Measurements from ENCODE around the gene BID.

The BID gene

DNA sequence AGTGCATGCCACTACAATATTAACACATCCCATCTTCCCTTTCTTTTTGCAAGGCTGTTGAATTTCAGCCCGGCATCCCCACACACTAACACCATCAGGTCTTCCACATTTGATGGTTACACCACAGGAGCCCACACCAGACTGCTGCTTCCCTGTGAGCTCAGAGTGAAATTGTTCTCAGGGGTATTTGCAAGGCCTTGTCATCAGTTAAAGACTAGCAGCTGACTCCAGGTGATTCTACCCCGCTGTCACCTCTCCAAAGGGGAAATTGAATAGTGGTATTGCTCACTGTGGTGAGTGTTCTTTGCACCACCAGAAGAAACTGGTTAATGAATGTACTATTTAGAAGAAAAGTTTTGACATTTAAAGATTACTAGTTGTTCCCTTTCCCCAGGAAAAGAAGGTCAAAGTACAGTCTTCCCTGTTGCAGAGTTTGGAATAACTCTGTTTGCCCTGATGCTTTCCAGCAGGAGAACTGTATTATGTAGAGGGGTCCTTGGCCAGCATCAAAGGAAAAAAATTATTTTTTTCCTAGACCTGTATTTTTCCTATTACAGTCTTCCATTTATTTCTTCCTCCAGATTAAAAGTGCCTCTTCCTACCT, 41.9 kb downstream of the BID start:
- no peak for DNase-seq

GRCh38 chr22:17729561-17729960, 44.7 kb downstream of the BID start:
- DNase-seq, result no peak

DNA sequence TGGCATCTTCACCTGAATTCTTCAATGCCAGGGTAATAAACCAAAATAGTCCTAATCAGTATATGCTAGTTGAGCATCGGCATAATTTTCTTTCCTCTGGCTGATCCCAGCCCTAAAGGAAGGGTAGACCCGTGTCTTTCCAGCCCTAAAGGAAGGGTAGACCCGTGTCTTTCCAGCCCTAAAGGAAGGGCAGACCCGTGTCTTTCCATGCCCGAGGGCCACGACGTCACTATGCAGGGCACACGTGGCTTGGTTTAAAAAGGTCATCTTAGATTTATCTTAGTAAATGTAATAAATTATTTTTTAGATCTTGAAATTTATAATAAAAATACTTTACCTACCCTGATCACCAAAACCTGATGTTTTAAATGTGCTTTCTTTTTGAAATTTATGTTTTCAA, 45.5 kb downstream of the BID start:
- no peak for DNase-seq

DNA sequence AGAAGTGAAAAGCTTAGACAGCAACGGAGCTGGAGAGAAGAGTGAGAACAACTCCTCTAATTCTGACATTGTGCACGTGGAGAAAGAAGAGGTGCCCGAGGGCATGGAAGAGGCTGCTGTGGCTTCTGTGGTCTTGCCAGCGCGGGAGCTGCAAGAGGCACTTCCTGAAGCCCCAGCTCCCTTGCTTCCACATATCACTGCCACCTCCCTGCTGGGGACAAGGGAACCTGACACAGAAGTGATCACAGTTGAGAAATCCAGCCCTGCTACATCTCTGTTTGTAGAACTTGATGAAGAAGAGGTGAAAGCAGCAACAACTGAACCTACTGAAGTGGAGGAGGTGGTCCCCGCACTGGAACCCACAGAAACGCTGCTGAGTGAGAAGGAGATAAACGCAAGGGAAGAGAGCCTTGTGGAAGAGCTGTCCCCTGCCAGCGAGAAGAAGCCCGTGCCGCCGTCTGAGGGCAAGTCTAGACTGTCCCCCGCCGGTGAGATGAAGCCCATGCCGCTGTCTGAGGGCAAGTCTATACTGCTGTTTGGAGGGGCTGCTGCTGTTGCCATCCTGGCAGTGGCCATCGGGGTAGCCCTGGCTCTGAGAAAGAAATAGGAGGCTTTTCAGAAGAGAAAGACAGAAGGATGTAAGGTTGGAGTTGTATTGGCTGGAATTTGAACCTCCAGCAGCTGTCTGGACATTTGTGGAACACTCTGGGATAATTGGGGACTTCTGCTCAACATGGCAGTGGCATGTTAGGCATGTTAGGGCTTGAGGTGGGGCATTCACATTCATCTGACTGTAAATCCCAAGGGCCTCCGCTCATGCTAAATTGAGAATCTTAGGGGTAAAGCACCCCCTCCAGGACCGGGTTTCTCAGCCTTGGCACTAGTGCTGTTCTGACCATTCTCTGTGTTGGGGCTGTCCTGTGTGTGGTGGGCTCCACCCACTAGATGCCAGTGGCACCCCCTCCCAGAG, 47.1 kb downstream of the BID start:
- DNase-seq, result peak; percentile 48 to 53

GRCh38 chr22:17726006-17726927, 48.0 kb downstream of the BID start:
- no peak for DNase-seq

GRCh38 chr22:17725500-17725796, 48.8 kb downstream of the BID start:
- no peak for DNase-seq

DNA sequence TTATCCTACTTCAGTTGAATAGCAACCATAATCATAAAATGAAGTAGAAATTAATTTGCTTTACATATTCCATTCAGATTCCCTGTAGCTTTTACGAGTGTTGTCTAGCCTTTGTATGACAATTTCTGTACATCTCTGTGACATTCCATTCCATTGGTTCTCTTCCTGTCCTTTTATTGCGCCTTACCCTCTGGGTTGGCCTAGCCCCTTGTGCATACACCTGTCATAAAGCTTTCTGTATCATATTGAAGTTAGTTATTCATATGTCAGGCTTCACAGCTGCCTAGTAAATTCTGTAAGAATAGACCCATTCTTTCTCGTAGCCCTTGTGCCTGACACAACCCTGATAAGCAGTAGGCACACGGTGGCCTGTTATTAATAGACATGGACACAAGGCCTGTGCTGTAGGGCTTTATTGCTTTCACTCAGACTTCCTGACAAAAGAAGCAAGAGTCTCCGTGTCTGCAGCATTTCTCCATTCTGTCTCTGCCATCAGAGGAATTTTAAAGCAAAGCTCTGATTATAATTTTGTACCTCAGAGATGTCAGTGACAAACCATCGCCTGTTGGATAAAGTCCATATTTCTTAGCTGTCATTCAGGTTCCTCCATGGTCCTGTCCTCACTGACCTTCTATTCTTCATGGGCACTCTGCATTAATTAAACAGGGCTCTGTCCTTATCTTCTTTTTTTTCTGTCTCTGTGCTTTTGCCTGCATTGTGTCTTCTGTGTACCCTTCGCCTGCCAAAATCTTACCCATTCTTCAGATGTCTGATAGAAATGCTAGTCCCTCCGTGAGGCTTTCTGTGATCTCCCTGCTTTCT, 49.4 kb downstream of the BID start:
- no peak for DNase-seq

DNA sequence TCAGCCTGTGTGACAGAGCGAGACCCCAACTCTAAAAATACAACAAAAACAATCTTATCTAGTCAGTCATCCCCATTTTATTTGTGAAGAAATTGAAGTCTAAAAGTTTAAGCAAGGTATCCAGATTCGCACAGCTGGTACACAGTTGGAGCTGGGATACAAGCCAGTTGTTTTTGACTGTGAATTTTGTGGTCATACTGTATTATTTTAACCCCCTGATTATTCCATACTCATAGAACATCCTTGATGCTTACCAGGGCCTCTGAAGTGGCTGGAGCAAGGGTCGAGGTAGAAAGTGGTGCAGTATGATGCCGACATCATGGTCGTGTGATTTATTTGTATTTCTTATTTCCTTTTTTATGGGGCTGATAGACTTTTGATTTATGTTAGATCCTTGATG, 50.0 kb downstream of the BID start:
- no peak for DNase-seq

DNA sequence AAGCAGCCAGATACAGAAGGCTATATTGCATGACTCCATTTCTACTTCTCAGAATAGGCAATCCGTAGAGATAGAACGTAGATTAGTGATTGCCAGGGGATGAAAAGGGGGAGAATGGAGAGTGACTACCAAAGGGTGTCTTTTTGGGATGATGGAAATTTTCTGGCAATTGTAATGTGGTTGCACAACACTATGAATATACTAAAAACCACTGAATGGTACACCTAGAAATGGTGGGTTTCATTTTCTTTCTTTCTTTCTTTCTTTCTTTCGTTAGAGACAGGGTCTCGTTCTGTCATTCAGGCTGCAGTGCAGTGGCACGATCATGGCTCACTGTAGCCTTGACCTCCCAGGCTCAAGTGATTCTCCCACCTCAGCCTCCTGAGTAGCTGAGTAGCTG, 54.4 kb downstream of the BID start:
- DNase-seq, result no peak

- no peak for DNase-seq
These were observed 56.6 kb downstream of the BID start for GRCh38 chr22:17717708-17718107.

DNA sequence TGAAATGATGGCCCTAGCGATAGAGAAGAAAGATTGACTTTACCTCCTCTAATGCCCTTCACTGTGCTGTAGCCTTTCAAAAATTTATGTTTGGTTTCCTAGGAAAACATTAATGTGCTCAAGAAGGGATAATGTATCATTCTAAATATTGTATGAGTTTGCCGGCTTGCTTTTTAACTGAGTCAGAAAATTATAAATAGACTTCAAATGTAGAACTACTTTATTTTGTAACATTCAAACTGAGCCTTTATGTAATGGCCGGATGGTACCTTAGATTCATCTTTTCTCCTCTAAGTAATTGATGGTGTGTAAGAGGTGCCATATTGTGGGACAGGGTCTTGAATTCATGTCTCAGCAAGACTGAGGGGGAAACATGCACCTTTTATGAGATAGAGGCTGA, 57.7 kb downstream of the BID start:
- DNase-seq, result no peak

DNA sequence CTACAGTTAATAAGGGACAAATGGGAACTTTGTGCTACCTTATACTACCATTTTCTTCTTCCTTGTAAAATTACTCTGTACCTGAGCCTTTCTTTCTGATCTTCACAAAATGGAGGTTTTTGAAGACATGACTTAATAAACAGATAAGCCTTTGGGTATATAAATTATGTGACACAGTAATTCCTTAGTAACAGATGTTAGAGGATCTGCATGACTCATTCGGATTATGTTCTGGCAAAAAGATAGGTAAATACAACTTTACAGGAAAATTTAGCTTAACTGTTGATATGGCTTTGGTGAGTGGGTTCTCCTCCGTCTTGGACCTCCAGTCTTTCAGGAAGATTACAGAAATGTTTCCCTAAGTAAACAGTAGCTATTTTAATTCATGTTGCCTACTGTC, 61.8 kb downstream of the BID start:
- DNase-seq, result no peak

GRCh38 chr22:17710023-17710422, 64.2 kb downstream of the BID start:
- DNase-seq, result no peak

DNA sequence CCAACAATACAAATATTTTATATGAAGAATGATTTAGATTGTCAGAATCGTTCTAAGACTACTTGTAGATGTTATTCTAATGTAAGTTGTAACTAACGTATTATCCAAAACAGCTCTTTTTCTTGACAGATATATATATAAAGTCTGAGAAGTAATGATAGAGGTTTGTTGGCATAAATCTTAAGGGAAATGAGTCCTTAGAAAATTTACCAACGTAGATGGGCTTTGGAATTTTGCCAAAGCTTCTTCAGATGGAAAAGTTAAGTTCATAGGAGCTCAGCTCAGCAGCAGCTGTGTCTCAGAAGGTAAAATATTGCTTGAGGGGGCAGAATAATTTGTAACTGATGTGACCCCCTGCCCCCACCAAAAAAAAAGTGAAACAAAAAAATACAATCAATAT, 66.7 kb downstream of the BID start:
- no peak for DNase-seq

- peak in 1 of 2 donors; percentile 25 for DNase-seq
These were observed 67.3 kb downstream of the BID start for GRCh38 chr22:17706947-17707346.

GRCh38 chr22:17705951-17706900, 68.0 kb downstream of the BID start:
- DNase-seq, result peak; percentile 66 to 86

GRCh38 chr22:17705546-17705945, 68.7 kb downstream of the BID start:
- no peak for DNase-seq

DNA sequence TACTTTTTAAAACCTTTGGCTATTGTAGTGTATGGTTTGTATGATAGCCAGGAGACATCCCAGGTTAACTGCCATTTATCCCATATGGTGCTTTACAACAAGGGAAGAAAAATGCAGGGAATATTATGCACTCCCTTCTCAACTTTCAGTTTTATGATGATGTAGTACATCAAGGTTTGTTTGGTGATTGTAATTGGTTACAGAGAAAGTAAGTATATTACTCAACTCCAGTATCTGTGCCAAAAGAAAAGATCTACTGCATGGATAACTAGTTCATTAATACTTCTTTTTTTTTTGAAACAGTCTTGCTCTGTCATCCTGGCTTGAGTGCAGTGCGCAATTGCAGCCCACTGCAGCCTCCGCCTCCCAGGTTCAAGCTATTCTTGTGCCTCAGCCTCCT, 70.5 kb downstream of the BID start:
- DNase-seq, result no peak

- no peak for DNase-seq
These were observed 73.5 kb downstream of the BID start for GRCh38 chr22:17700778-17701177.

- DNase-seq, result peak; percentile 67 to 87
These were observed 74.5 kb downstream of the BID start for GRCh38 chr22:17699696-17700340.

GRCh38 chr22:17698948-17699347, 75.3 kb downstream of the BID start:
- no peak for DNase-seq

Measured in inflammatory macrophage (primary cell).